Measurements from ENCODE around the gene PIK3R4. TPM values are rescaled to one million over a fixed set of nuclear protein-coding genes. Genes with fewer than 3 reads are reported as not detected.

Gene PIK3R4
- polyA plus RNA-seq, 1 of the 3 experiments (the other 2 are of a cell fraction): 27.2 TPM

DNA sequence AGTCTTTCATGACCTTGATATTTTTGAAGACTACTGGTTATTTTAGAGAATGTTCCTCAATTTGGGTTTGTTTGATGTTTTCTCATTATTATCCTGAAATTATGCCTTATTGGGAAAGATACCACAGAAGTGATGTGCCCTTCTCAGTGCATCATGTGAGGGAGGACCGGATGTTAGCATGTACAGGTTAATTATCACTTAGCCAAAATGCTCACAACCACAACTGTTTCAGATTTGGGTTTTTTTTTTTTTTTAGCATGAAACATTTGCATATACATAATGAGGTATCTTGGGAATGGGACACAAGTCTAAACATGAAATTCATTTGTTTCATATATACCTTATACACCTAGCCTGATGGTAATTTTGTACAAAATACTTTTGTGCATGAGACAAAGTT, 59.8 kb downstream of the PIK3R4 start:
- Histone ChIP-seq H3K9me3 (no peaks in the 10 kb centered on the region), H2AFZ (ENCODE audit: low read depth) (no peak overlapping the region), H3K9ac (no peak overlapping the region), H3K9me2 (no peaks in the 10 kb centered on the region), H3K79me2 (ENCODE audit: insufficient read depth) (no peaks in the 10 kb centered on the region), H3K27ac (ENCODE audit: low read depth in 2 of 2, low read length in 1 of 2) (no peak overlapping the region), H4K20me1 (ENCODE audit: insufficient read depth) (no peaks in the 10 kb centered on the region), H3K36me3 (replicated peaks in 1 of 2; ENCODE audit: control insufficient read depth in 1 of 2, insufficient read depth in 2 of 2, low read length in 1 of 2) (peaks cover 48 to 79% of the 10 kb centered on the region in 2 experiments), H3K4me1 (ENCODE audit: control insufficient read depth in 1 of 2, insufficient read depth in 2 of 2, low read depth in 1 of 2, low read length in 1 of 2) (peaks cover 0 to 4% of the 10 kb centered on the region in 2 experiments; a peak in 1 of 4 replicates), H3K4me3 (ENCODE audit: low read depth in 2 of 2, low read length in 1 of 2) (no peak overlapping the region), H3K27me3 (ENCODE audit: insufficient read depth) (no peaks in the 10 kb centered on the region), H3K4me2 (no peak overlapping the region), H3F3A (replicated peaks; ENCODE audit: insufficient read depth) (no peaks in the 10 kb centered on the region)
- CTCF ChIA-PET: no interaction called here
- 95% methylated on average over 1 of the region's 1 CpG for WGBS (ENCODE audit: low lambda C conversion rate)
- TF ChIP-seq SIN3A (IDR thresholded peaks at IDR 0.05; ENCODE audit: borderline replicate concordance, low read depth, low read length) (no peak), ELF1 (IDR thresholded peaks at IDR 0.05) (no peak), FOSL2 (IDR thresholded peaks at IDR 0.05; ENCODE audit: borderline replicate concordance, low read depth) (no peak), NFIC (IDR thresholded peaks at IDR 0.05; ENCODE audit: borderline replicate concordance) (no peak), EP300 (IDR thresholded peaks at IDR 0.05; ENCODE audit: borderline replicate concordance in 1 of 2, low read depth in 1 of 2, low read length in 1 of 2) (no peak), USF1 (IDR thresholded peaks at IDR 0.05; ENCODE audit: borderline replicate concordance, low read depth) (no peak)
- TF ChIP-seq, protein P1, sequence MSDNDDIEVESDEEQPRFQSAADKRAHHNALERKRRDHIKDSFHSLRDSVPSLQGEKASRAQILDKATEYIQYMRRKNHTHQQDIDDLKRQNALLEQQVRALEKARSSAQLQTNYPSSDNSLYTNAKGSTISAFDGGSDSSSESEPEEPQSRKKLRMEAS (IDR thresholded peaks at IDR 0.05; ENCODE audit: low read depth): no peak
- POLR2A ChIA-PET: no interaction called here
- no peak for DNase-seq

GRCh38 chr3:130682131-130682530, 64.5 kb downstream of the PIK3R4 start:
- no peaks in the 10 kb centered on the region for H3F3A ChIP-seq (replicated peaks; ENCODE audit: insufficient read depth)

More at GRCh38 chr3:130682131-130682530, 64.5 kb downstream of the PIK3R4 start:
- Histone ChIP-seq H3K9me3 (no peaks in the 10 kb centered on the region), H3K4me1 (ENCODE audit: control insufficient read depth in 1 of 2, insufficient read depth in 2 of 2, low read depth in 1 of 2, low read length in 1 of 2) (no peaks in the 10 kb centered on the region), H3K9ac (no peak overlapping the region), H2AFZ (ENCODE audit: low read depth) (no peak overlapping the region), H3K27me3 (ENCODE audit: insufficient read depth) (no peaks in the 10 kb centered on the region), H4K20me1 (ENCODE audit: insufficient read depth) (no peaks in the 10 kb centered on the region), H3K4me3 (ENCODE audit: low read depth in 2 of 2, low read length in 1 of 2) (no peak overlapping the region), H3K79me2 (ENCODE audit: insufficient read depth) (no peaks in the 10 kb centered on the region), H3K9me2 (no peaks in the 10 kb centered on the region), H3K36me3 (replicated peaks in 1 of 2; ENCODE audit: control insufficient read depth in 1 of 2, insufficient read depth in 2 of 2, low read length in 1 of 2) (peaks cover 44 to 88% of the 10 kb centered on the region in 2 experiments), H3K4me2 (no peak overlapping the region), H3K27ac (ENCODE audit: low read depth in 2 of 2, low read length in 1 of 2) (no peak overlapping the region)
- DNase-seq: no peak
- 92% methylated on average over 2 of the region's 2 CpGs for WGBS (ENCODE audit: low lambda C conversion rate)
- ChIA-PET POLR2A (no interaction called here), CTCF (no interaction called here)
- no peak for TF ChIP-seq NRF1 (IDR thresholded peaks at IDR 0.05; ENCODE audit: low read depth, low read length)
- no peak for TF ChIP-seq TEAD4 (IDR thresholded peaks at IDR 0.05; ENCODE audit: borderline replicate concordance, insufficient read depth)
- TF ChIP-seq RCOR1 (IDR thresholded peaks at IDR 0.05; ENCODE audit: low read length): no peak
- no peak for TF ChIP-seq GABPA (IDR thresholded peaks at IDR 0.05; ENCODE audit: low read depth)
- no peak for TF ChIP-seq TCF12 (IDR thresholded peaks at IDR 0.05)
- no peak for TF ChIP-seq RAD21 (IDR thresholded peaks at IDR 0.05; ENCODE audit: low read length)
- TF ChIP-seq MXI1 (IDR thresholded peaks at IDR 0.05; ENCODE audit: low read depth, low read length): no peak
- TF ChIP-seq YY1 (IDR thresholded peaks at IDR 0.05; ENCODE audit: low read depth): no peak
- TF ChIP-seq CHD2 (IDR thresholded peaks at IDR 0.05; ENCODE audit: low read length, partially characterized antibody): no peak
- TF ChIP-seq ELF1 (IDR thresholded peaks at IDR 0.05): no peak
- TF ChIP-seq GATA2 (CRISPR knock-in tag; IDR thresholded peaks at IDR 0.05): no peak
- no peak for TF ChIP-seq CTCF (IDR thresholded peaks at IDR 0.05)
- no peak for TF ChIP-seq IRF3 (IDR thresholded peaks at IDR 0.05; ENCODE audit: low read depth, low read length)
- TF ChIP-seq EZH2phosphoT487 (IDR thresholded peaks at IDR 0.05; ENCODE audit: borderline replicate concordance, low read depth): no peak
- no peak for TF ChIP-seq SMC3 (IDR thresholded peaks at IDR 0.05; ENCODE audit: low read depth, low read length)
